Subcutaneous adipose tissue (tissue), 4 donors: ENCODE results near the gene NKD1. TPM values are rescaled to one million over a fixed set of nuclear protein-coding genes. Genes with fewer than 3 reads are reported as not detected.

Experiments
- total RNA-seq, 4 donors: library from RNA; depleted of rRNA; stranded (reverse); fragments of >200 nt; gene quantifications; one replicate each; pipeline ENCODE4 v1.1.0, GENCODE V29; 2016
- TF ChIP-seq, protein P1 (sequence below): fragments of 450-650 bp; IDR thresholded peaks from one replicate; pipeline ENCODE4 v1.5.1; 2016; ENCODE audit warnings: low read depth, mild to moderate bottlenecking, control low read depth, antibody characterized with exemption, moderate library complexity

The NKD1 gene
- total RNA-seq, 4 donors from 2014 or later = 0.68 to 2.9 (median 2.1) TPM

DNA sequence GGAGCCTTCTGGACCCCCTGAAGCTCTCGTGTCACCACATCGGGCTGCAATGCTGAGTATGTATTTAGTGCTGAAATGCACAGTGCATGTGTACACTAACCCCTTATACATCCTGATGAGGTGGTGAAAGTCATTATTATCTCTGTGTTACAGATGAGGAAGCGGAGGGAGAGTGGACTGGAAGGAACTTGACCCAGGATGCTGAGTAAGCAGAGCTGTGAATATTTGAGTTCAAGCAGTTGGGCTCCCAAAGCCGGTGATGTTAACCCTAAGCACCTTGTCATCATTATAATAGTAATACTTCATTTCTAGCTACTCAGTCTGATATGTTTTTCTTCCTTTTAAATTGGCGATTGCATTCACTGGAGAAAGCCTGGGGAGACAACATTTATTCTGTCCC is 25.9 kb upstream of the NKD1 start:
- TF ChIP-seq, protein P1, sequence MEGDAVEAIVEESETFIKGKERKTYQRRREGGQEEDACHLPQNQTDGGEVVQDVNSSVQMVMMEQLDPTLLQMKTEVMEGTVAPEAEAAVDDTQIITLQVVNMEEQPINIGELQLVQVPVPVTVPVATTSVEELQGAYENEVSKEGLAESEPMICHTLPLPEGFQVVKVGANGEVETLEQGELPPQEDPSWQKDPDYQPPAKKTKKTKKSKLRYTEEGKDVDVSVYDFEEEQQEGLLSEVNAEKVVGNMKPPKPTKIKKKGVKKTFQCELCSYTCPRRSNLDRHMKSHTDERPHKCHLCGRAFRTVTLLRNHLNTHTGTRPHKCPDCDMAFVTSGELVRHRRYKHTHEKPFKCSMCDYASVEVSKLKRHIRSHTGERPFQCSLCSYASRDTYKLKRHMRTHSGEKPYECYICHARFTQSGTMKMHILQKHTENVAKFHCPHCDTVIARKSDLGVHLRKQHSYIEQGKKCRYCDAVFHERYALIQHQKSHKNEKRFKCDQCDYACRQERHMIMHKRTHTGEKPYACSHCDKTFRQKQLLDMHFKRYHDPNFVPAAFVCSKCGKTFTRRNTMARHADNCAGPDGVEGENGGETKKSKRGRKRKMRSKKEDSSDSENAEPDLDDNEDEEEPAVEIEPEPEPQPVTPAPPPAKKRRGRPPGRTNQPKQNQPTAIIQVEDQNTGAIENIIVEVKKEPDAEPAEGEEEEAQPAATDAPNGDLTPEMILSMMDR = no peak

DNA sequence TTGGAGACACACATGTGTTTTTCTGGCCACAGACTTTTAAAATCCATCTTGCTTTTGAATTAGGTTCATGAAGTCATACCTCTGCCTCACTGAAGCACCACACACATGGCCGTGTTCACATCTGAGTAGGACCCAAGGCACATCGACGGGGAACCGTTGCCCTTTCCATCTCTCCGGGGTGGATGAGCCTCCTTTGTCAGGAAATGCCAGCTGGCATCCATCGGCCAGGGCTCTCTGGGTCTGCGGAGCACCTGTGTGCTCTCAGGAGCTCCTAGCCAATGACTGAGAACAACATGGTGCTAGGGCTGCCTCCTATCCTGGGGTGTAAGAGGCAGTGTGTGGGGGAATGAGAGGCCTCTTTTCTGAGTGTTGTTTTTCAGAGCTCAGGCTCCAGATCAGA is 24.5 kb upstream of the NKD1 start:
- TF ChIP-seq, protein P1 = no peak

DNA sequence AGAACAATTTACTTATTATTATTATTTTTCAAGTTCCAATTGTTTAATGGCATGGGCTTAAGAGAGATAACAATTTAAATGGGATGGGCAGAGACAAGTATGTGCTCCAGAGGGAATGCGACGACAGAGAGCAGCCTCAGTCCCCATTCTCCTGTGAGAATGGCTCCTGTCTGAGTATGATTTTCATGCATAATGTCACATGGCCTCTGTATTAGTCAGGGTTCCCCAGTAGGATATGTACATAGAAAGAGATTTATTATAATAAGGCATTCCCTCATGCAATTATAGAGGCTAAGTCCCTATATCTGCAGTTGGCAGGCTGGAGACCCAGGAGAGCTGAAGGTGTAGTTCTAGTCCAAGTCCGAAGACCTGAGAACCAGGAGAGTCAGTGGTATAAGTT is 22.9 kb upstream of the NKD1 start:
- TF ChIP-seq, protein P1 = no peak

DNA sequence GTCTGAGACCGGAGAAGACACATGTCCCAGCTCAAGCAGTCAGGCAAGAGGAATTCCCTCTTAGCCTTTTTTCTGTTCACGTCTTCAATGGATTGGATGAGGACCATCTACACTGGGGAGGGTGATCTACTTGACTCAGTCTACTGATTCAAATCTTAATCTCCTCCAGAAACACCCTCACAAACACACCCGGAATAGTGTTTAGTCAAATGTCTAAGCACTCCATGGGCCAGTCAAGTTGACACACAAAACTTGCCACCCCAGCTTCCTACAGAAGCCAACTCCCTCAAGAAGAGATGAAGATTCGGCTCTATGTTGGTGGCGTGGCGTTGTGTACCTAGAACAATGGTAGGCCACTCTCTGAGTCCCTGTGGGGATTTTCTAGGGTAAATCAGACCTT is 22.5 kb upstream of the NKD1 start:
- TF ChIP-seq, protein P1 = no peak

DNA sequence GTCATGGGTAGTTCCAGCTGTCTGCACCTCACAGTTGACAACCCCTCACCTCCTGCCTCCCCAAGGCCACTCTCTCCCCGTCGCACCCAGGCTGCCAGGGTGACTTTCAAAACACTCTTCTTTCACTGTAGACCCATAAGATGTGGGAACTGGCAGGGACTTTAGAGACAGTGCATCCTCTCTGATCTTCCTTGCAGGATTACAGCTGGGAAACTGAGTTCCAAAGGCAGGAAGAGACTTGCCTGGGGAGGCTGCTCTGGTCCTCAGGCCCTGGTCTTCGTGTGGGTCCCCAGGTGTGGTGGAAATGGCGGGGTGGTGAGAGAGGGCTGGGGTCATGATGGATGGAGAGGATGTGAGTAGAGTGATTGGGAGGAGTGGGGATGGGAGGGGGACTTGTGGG is 21.9 kb upstream of the NKD1 start:
- TF ChIP-seq, protein P1 = no peak

DNA sequence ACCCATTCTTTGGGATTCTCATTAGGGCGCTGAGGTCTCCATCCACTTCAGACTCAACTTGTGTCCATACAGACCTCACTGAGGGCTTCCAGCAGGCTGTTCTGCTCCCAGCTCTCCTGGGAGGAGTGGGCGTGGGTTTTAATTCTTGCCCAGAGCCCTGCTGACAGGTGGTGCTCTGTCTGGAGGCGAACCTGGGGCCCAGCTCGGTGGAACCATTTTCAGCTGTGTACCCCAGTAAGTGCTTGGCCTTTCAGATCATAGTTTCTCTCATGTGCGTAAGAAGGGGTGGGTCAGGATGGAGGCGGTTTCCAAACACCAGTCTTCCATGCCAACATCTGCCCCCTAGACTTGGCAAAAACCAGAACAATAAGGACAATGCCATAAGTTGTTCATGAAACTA is 21.4 kb upstream of the NKD1 start:
- TF ChIP-seq, protein P1 = no peak

DNA sequence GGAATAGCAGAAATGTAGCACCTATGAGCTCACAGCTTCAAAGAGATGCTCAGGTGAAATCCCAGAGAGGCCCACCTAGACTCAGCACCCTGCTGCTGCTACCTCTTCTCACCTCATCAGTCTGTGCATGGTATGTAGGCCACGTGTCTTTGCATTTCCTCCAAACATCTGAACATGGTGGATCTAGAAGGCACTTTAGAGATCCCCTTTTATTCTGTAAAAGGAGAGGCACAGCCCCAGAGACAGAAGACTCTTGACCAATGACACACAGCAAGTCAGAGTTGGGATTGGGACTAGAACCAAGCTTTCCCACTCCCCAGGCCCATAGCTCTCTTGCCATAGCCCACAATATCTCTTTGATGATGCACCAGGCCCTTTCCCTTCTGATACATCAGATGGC is 19.4 kb upstream of the NKD1 start:
- TF ChIP-seq, protein P1 = no peak
